ENCODE measurements around the gene CDON.
"Not testable (repeated sequence)": the region's sequence is repeated elsewhere in the genome, so short reads cannot be mapped to it uniquely, and the experiment has no call there.

The CDON gene

DNA sequence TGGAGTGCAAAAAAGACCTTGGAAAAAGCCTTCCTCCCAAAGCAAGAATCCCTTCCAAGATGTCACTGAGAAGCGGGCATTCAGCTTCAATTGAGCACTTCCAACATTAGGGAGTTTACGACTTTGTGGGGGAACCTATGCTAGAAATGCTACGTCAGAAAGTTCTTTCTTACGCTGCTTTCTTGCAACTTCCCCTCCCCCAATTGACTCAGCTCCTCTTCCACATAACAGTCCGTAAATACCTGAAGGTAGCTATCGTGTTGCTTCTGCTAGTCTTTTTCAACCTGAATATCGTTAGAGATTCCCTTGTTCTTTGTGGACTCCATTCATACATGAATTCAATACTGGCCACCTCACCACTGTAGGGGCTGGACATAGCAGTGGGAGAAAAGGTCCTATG is 69.8 kb downstream of the CDON start:
- TF ChIP-seq GABPA (IDR thresholded peaks at IDR 0.05; ENCODE audit: low read depth) (no peak), SPI1 (IDR thresholded peaks at IDR 0.05; ENCODE audit: borderline replicate concordance, low read depth) (no peak), POLR2AphosphoS5 (IDR thresholded peaks at IDR 0.05; ENCODE audit: low read depth) (no peak)
- TF ChIP-seq, protein P1, sequence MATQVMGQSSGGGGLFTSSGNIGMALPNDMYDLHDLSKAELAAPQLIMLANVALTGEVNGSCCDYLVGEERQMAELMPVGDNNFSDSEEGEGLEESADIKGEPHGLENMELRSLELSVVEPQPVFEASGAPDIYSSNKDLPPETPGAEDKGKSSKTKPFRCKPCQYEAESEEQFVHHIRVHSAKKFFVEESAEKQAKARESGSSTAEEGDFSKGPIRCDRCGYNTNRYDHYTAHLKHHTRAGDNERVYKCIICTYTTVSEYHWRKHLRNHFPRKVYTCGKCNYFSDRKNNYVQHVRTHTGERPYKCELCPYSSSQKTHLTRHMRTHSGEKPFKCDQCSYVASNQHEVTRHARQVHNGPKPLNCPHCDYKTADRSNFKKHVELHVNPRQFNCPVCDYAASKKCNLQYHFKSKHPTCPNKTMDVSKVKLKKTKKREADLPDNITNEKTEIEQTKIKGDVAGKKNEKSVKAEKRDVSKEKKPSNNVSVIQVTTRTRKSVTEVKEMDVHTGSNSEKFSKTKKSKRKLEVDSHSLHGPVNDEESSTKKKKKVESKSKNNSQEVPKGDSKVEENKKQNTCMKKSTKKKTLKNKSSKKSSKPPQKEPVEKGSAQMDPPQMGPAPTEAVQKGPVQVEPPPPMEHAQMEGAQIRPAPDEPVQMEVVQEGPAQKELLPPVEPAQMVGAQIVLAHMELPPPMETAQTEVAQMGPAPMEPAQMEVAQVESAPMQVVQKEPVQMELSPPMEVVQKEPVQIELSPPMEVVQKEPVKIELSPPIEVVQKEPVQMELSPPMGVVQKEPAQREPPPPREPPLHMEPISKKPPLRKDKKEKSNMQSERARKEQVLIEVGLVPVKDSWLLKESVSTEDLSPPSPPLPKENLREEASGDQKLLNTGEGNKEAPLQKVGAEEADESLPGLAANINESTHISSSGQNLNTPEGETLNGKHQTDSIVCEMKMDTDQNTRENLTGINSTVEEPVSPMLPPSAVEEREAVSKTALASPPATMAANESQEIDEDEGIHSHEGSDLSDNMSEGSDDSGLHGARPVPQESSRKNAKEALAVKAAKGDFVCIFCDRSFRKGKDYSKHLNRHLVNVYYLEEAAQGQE (IDR thresholded peaks at IDR 0.05; ENCODE audit: insufficient replicate concordance, low read depth): no peak
- TF ChIP-seq, protein P2, sequence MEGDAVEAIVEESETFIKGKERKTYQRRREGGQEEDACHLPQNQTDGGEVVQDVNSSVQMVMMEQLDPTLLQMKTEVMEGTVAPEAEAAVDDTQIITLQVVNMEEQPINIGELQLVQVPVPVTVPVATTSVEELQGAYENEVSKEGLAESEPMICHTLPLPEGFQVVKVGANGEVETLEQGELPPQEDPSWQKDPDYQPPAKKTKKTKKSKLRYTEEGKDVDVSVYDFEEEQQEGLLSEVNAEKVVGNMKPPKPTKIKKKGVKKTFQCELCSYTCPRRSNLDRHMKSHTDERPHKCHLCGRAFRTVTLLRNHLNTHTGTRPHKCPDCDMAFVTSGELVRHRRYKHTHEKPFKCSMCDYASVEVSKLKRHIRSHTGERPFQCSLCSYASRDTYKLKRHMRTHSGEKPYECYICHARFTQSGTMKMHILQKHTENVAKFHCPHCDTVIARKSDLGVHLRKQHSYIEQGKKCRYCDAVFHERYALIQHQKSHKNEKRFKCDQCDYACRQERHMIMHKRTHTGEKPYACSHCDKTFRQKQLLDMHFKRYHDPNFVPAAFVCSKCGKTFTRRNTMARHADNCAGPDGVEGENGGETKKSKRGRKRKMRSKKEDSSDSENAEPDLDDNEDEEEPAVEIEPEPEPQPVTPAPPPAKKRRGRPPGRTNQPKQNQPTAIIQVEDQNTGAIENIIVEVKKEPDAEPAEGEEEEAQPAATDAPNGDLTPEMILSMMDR (IDR thresholded peaks at IDR 0.05; ENCODE audit: insufficient read depth, low read length): no peak
- H3K27me3 ChIP-seq (ENCODE audit: insufficient read depth, poor library complexity, severe bottlenecking): peaks cover 2% of the 10 kb centered on the region

DNA sequence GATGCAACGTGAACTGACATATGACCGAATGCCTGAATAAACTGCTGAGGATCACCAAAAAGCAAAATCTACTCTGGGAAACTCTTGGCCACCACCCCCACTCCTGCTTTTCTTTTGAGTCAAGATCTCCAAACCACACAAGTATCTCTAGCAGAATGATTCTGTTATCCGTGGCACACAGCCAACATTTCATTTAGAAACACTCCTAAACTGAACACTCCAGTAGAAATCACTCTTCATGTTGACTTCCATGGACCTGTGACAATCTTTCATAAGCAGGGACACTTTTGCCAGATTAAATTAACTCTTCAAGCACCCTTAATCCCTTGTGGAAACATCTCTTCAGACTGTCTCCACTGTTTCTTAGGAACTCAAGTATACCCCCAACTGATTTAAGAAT is 72.4 kb downstream of the CDON start:
- Histone ChIP-seq H3K27ac (replicated peaks) (no peak overlapping the region), H3K27me3 (ENCODE audit: insufficient read depth, poor library complexity, severe bottlenecking) (peaks cover 2% of the 10 kb centered on the region), H3K4me3 (replicated peaks; ENCODE audit: insufficient read depth, low read length) (no peak overlapping the region)
- DNase-seq (ENCODE audit: low read depth in 1 of 2, low spot score in 1 of 2): no peak
- TF ChIP-seq SPI1 (IDR thresholded peaks at IDR 0.05; ENCODE audit: borderline replicate concordance, low read depth): no peak

More for the DNA sequence above, 69.8 kb downstream of the CDON start:
- H3K27ac ChIP-seq (replicated peaks): no peak overlapping the region
- no peak overlapping the region for H3K4me3 ChIP-seq (replicated peaks; ENCODE audit: insufficient read depth, low read length)
- no peak for DNase-seq (ENCODE audit: low read depth in 1 of 2, low spot score in 1 of 2)

DNA sequence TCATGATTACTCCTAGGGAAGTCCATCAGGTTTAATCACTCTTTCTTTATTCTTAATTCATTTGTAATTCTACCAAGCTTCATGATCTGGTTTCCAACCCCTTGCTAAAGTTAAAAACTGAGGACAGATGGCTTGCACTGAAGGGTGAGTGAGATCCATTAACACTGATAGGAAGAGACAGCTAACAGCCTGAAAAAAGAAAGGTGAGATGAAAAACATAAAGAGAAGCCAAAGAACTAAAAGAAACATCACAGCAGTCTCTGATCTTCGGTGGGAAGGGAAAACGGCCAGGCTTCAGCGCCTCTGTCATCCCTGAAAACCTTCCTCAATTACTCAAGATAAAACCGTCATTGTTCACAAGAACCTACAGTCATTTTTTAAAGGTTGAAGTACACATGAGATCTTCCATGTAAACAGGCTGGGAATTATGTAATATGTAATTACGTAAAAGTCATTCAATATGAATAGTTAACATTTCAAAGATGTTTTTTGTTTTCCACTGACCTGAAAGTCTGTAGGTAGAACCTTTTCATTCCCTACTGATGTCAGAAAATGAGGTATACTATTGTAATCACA is 75.5 kb downstream of the CDON start:
- DNase-seq (ENCODE audit: low read depth in 1 of 2, low spot score in 1 of 2): no peak
- H3K4me3 ChIP-seq (replicated peaks; ENCODE audit: insufficient read depth, low read length): no peak overlapping the region
- H3K27me3 ChIP-seq (ENCODE audit: insufficient read depth, poor library complexity, severe bottlenecking): peaks cover 2% of the 10 kb centered on the region
- TF ChIP-seq GABPA (IDR thresholded peaks at IDR 0.05; ENCODE audit: low read depth): no peak
- TF ChIP-seq POLR2AphosphoS5 (IDR thresholded peaks at IDR 0.05; ENCODE audit: low read depth): no peak
- TF ChIP-seq, protein P2 (IDR thresholded peaks at IDR 0.05; ENCODE audit: insufficient read depth, low read length): no peak
- no peak for TF ChIP-seq SPI1 (IDR thresholded peaks at IDR 0.05; ENCODE audit: borderline replicate concordance, low read depth)
- TF ChIP-seq, protein P1 (IDR thresholded peaks at IDR 0.05; ENCODE audit: insufficient replicate concordance, low read depth): no peak
- H3K27ac ChIP-seq (replicated peaks): no peak overlapping the region

DNA sequence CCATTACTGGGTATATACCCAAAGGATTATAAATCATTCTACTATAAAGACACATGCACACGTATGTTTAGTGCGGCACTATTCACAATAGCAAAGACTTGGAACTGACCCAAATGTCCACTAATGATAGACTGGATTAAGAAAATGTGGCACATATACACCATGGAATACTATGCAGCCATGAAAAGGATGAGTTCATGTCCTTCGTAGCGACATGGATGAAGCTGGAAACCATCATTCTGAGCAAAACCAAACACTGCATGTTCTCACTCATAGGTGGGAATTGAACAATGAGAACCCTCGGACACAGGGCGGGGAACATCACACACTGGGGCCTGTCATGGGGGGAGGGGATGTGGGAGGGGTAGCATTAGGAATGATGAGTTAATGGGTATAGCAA is 76.7 kb downstream of the CDON start:
- not testable (repeated sequence) for H3K27ac ChIP-seq (replicated peaks); H3K4me3 ChIP-seq (replicated peaks; ENCODE audit: insufficient read depth, low read length); H3K27me3 ChIP-seq (ENCODE audit: insufficient read depth, poor library complexity, severe bottlenecking); DNase-seq (ENCODE audit: low read depth in 1 of 2, low spot score in 1 of 2)

DNA sequence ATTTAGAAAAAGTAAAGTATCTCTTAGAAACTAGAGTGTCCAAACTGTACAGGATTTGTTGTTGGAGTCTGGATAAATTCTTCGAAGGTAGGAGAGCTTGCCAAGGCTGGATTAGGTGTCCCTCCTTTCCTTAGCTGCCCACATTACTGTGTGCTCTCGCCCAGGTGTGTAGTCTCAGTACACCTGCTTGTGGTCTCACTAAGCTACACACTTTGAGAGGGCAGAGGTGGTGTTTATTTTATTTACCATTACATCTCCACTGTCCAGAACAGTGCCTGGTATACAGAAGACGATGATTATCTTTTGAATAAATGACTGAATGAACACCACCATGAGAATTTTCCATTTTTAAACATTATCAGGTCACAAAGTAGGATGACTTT is 80.3 kb downstream of the CDON start:
- no peak for TF ChIP-seq POLR2AphosphoS5 (IDR thresholded peaks at IDR 0.05; ENCODE audit: low read depth)
- no peak for TF ChIP-seq SPI1 (IDR thresholded peaks at IDR 0.05; ENCODE audit: borderline replicate concordance, low read depth)
- no peak for TF ChIP-seq GABPA (IDR thresholded peaks at IDR 0.05; ENCODE audit: low read depth)
- TF ChIP-seq, protein P2 (IDR thresholded peaks at IDR 0.05; ENCODE audit: insufficient read depth, low read length): no peak
- TF ChIP-seq, protein P1 (IDR thresholded peaks at IDR 0.05; ENCODE audit: insufficient replicate concordance, low read depth): no peak
- no peak overlapping the region for H3K27ac ChIP-seq (replicated peaks)

More for the DNA sequence above, 80.3 kb downstream of the CDON start:
- Histone ChIP-seq H3K4me3 (replicated peaks; ENCODE audit: insufficient read depth, low read length) (no peak overlapping the region), H3K27me3 (ENCODE audit: insufficient read depth, poor library complexity, severe bottlenecking) (peaks cover 3% of the 10 kb centered on the region)
- no peak for DNase-seq (ENCODE audit: low read depth in 1 of 2, low spot score in 1 of 2)

Data from HL-60 (cell line).